GM06990 (cell line): ENCODE measurements around the gene IGFLR1.

Experiments
- DNase-seq: peaks from one replicate; pipeline ENCODE4 v3.0.0-alpha.2; 2011; ENCODE audit not compliant: insufficient read length; ENCODE audit errors: extremely low read depth
- H3K27me3 ChIP-seq: replicated peaks from 2 replicates; pipeline ENCODE4 v1.6.0; 2011; ENCODE audit warnings: low read length; ENCODE audit not compliant: control insufficient read depth, insufficient read depth
- H3K36me3 ChIP-seq: 2 replicates; pipeline ENCODE4 v1.5.1; 2011; ENCODE audit warnings: low read length; ENCODE audit not compliant: control insufficient read depth, insufficient read depth
- H3K4me3 ChIP-seq: replicated peaks from 2 replicates; pipeline ENCODE4 v1.5.1; 2011; ENCODE audit warnings: low read depth, mild to moderate bottlenecking, control low read depth, low read length
- CTCF ChIP-seq: IDR thresholded peaks from 2 replicates; pipeline ENCODE4 v1.5.1; 2011; ENCODE audit warnings: low read length, control low read depth, mild to moderate bottlenecking, inconsistent platforms; ENCODE audit not compliant: insufficient read depth, poor library complexity, severe bottlenecking

The IGFLR1 gene

GRCh38 chr19:35784503-35785338 is 42.5 kb upstream of the IGFLR1 start:
- Histone ChIP-seq H3K36me3 (no peaks in the 10 kb centered on the region; the same call in 1 of the 2 replicates), H3K4me3 (no peak overlapping the region)

DNA sequence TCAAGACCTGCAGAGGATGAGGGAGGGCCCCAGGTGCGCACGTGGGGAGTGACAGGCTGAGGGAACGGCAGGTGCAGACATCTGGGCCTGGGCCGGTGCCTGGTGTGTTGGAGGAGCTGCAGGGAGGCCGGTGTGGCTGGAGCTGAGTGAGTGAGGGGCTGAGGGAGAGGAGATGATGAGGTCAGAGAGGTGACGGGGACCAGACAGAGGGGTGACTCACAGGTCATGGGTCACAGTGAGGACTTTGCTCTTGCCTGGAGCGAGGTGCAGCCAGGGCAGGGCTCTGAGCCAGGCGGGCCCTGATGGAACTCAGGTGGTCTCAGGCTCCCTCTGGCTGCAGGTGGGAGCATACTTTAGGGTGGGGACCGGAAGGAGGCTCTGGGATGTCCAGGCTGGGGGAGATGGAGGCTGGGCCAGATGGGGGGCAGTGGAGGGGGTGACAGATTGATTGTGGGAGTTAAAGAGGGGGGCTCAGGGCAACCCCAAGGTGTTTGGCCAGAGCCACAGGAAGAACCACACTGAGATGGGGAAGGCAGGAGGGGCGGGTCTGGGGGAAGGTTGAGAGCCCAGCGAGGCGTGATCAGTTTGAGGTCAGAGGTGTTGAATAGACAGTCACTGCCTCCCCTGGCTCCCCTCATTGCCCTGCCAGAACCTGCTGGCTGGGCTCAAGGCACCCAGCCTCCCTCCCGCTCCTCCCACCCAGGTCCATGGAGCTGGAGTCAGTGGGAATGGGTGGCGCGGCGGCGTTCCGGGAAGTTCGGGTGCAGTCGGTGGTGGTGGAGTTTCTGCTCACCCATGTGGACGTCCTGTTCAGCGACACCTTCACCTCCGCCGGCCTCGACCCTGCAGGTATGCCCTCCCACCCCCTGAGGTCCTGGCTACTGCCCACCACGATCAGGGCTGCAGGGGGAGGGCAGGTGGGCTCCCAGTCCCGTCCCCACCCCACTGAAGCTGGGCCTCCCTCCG is 41.5 kb upstream of the IGFLR1 start:
- Histone ChIP-seq H3K36me3 (no peaks in the 10 kb centered on the region; the same call in 1 of the 2 replicates), H3K4me3 (no peak overlapping the region), H3K27me3 (no peaks in the 10 kb centered on the region)
- no peak for TF ChIP-seq CTCF
- DNase-seq = no peak

More at GRCh38 chr19:35784503-35785338, 42.5 kb upstream of the IGFLR1 start:
- no peak for DNase-seq
- no peak for TF ChIP-seq CTCF
- H3K27me3 ChIP-seq = no peaks in the 10 kb centered on the region

DNA sequence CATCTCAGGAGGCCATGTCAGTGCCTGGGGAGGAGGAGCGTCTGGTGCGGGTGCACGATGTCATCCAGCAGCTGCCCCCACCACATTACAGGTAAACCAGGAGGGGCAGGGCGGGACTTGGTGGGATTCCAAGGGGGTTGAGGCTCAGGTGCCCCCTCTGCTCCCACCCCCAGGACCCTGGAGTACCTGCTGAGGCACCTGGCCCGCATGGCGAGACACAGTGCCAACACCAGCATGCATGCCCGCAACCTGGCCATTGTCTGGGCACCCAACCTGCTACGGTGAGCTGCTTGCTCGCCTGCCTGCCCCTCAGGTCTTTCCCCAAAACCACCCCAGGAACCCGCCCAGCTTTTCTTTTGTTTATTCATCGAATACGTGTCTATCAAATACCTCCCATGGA is 40.3 kb upstream of the IGFLR1 start:
- DNase-seq = no peak
- no peak overlapping the region for H3K4me3 ChIP-seq
- no peaks in the 10 kb centered on the region; the same call in 1 of the 2 replicates for H3K36me3 ChIP-seq

GRCh38 chr19:35781650-35782049 is 39.4 kb upstream of the IGFLR1 start:
- no peak for DNase-seq
- no peak for TF ChIP-seq CTCF
- Histone ChIP-seq H3K36me3 (no peaks in the 10 kb centered on the region; the same call in 1 of the 2 replicates), H3K4me3 (no peak overlapping the region), H3K27me3 (no peaks in the 10 kb centered on the region)

More for the DNA sequence above, 40.3 kb upstream of the IGFLR1 start:
- no peak for TF ChIP-seq CTCF
- H3K27me3 ChIP-seq = no peaks in the 10 kb centered on the region

- TF ChIP-seq CTCF = no peak
- H3K4me3 ChIP-seq = no peak overlapping the region
- H3K27me3 ChIP-seq = no peaks in the 10 kb centered on the region
- DNase-seq = no peak
- H3K36me3 ChIP-seq = no peaks in the 10 kb centered on the region; the same call in 1 of the 2 replicates
These were observed 38.5 kb upstream of the IGFLR1 start for GRCh38 chr19:35780717-35781116.
